ENCODE data around the gene SPA17.

- TF ChIP-seq CTCF (IDR thresholded peaks at IDR 0.05 in 4 of 5, conservative IDR thresholded peaks at IDR 0.05 in 1 of 5) = no peak
- no peak for TF ChIP-seq POLR2A (IDR thresholded peaks at IDR 0.05)
These were observed 55.9 kb downstream of the SPA17 start for GRCh38 chr11:124729571-124729970.

Data from gastrocnemius medialis (tissue), 4 donors.